Neural cell (in vitro differentiated cells): ENCODE results near the gene RGL1. TPM values are rescaled to one million over a fixed set of nuclear protein-coding genes. Genes with fewer than 3 reads are reported as not detected.

ENCODE experiments used
- H2AFZ ChIP-seq: fragments of 200-600, 300-800 bp; sonication (generic), shearing (Covaris generic); 2 replicates; pipeline ENCODE4 v1.6.0; 2014; ENCODE audit warnings: low read depth, mild to moderate bottlenecking, antibody characterized with exemption, low read length, moderate library complexity
- H3F3A ChIP-seq: fragments of 200-600 bp; shearing (Covaris generic); 2 replicates; pipeline ENCODE4 v1.6.1; 2016; ENCODE audit warnings: mild to moderate bottlenecking, moderate library complexity, mixed read lengths, antibody characterized with exemption, low read length; ENCODE audit not compliant: insufficient read depth, poor library complexity, severe bottlenecking
- H3K27ac ChIP-seq: fragments of 200-600, 300-800 bp; sonication (generic), shearing (Covaris generic); 2 replicates; pipeline ENCODE4 v1.5.1; 2014; ENCODE audit warnings: mild to moderate bottlenecking, low read length, moderate library complexity
- H3K27me3 ChIP-seq: fragments of 300-800, 200-600 bp; sonication (generic), shearing (Covaris generic); 2 replicates; pipeline ENCODE4 v1.6.0; 2014; ENCODE audit warnings: mild to moderate bottlenecking, low read depth, low read length, moderate library complexity; ENCODE audit not compliant: insufficient read depth
- H3K36me3 ChIP-seq: fragments of 300-800, 200-600 bp; sonication (generic), shearing (Covaris generic); 2 replicates; pipeline ENCODE4 v1.5.1; 2014; ENCODE audit warnings: mild to moderate bottlenecking, antibody characterized with exemption, low read length, moderate library complexity; ENCODE audit not compliant: insufficient read depth
- H3K4me2 ChIP-seq: fragments of 300-800, 200-600 bp; sonication (generic), shearing (Covaris generic); 2 replicates; pipeline ENCODE4 v1.6.0; 2014; ENCODE audit warnings: mild to moderate bottlenecking, low read length
- H3K4me3 ChIP-seq: fragments of 300-800, 200-600 bp; sonication (generic), shearing (Covaris generic); 2 replicates; pipeline ENCODE4 v1.5.1; 2014; ENCODE audit warnings: mild to moderate bottlenecking, low read length, moderate library complexity
- H3K79me2 ChIP-seq: fragments of 200-600 bp; shearing (Covaris generic); replicated peaks from 2 replicates; pipeline ENCODE4 v1.6.0; 2014; ENCODE audit warnings: mild to moderate bottlenecking, low read length, moderate library complexity; ENCODE audit not compliant: insufficient read depth
- H3K9ac ChIP-seq: fragments of 300-800, 200-600 bp; sonication (generic), shearing (Covaris generic); 2 replicates; pipeline ENCODE4 v1.6.1; 2016; ENCODE audit warnings: mild to moderate bottlenecking, low read length, mixed read lengths
- H3K9me2 ChIP-seq: fragments of 200-600 bp; shearing (Covaris generic); 2 replicates; pipeline ENCODE4 v1.6.1; 2016; ENCODE audit warnings: mild to moderate bottlenecking, low read length, mixed read lengths; ENCODE audit not compliant: insufficient read depth
- H3K9me3 ChIP-seq: fragments of 200-600, 300-800 bp; sonication (generic), shearing (Covaris generic); 2 replicates; pipeline ENCODE4 v1.6.1; 2016; ENCODE audit warnings: mild to moderate bottlenecking, mixed run types, low read length, moderate library complexity, mixed read lengths
- H4K20me1 ChIP-seq: fragments of 200-600 bp; shearing (Covaris generic); 2 replicates; pipeline ENCODE4 v1.6.1; 2016; ENCODE audit warnings: mild to moderate bottlenecking, mixed run types; ENCODE audit not compliant: insufficient read depth
- CTCF ChIP-seq: fragments of 450-650 bp; IDR thresholded peaks from 2 replicates; pipeline ENCODE4 v1.5.1; 2014; ENCODE audit warnings: antibody characterized with exemption, mild to moderate bottlenecking, moderate library complexity; ENCODE audit not compliant: poor library complexity, severe bottlenecking
- EP300 ChIP-seq: fragments of 450-650 bp; conservative IDR thresholded peaks from 2 replicates; pipeline ENCODE4 v1.6.1; 2014; ENCODE audit warnings: antibody characterized with exemption, mild to moderate bottlenecking, moderate library complexity; ENCODE audit not compliant: poor library complexity, severe bottlenecking
- EZH2 ChIP-seq: fragments of 200-600, 300-800 bp; shearing (Covaris generic), sonication (generic); IDR thresholded peaks from 2 replicates; pipeline ENCODE4 v1.6.1; 2014; ENCODE audit warnings: antibody characterized with exemption, low read length, borderline replicate concordance, mild to moderate bottlenecking; ENCODE audit not compliant: insufficient read depth, poor library complexity, severe bottlenecking
- MXI1 ChIP-seq: fragments of 450-650 bp; conservative IDR thresholded peaks from 2 replicates; pipeline ENCODE4 v1.6.1; 2014; ENCODE audit warnings: antibody characterized with exemption, mild to moderate bottlenecking; ENCODE audit not compliant: poor library complexity, severe bottlenecking
- POLR2AphosphoS5 ChIP-seq: IDR thresholded peaks from 2 replicates; pipeline ENCODE4 v1.6.1; 2012
- RAD21 ChIP-seq: fragments of 450-650 bp; conservative IDR thresholded peaks from 2 replicates; pipeline ENCODE4 v1.6.1; 2014; ENCODE audit warnings: antibody characterized with exemption, mild to moderate bottlenecking, moderate library complexity
- REST ChIP-seq: IDR thresholded peaks from 2 replicates; pipeline ENCODE4 v1.6.1; 2012; ENCODE audit warnings: borderline replicate concordance
- SMC3 ChIP-seq: fragments of 450-650 bp; conservative IDR thresholded peaks from 2 replicates; pipeline ENCODE4 v1.6.1; 2014; ENCODE audit warnings: antibody characterized with exemption, mild to moderate bottlenecking, moderate library complexity; ENCODE audit not compliant: poor library complexity
- TAF1 ChIP-seq: IDR thresholded peaks from 2 replicates; pipeline ENCODE4 v1.6.1; 2012; ENCODE audit warnings: low read depth
- polyA plus RNA-seq: library from polyadenylated mRNA; depleted of rRNA; stranded (reverse); fragments of >200 nt; gene quantifications from 2 replicates; pipeline ENCODE4 v1.2.3, GENCODE V29; 2014

The RGL1 gene
- polyA plus RNA-seq, 1 donor from 2014 or later = 14.7 TPM

DNA sequence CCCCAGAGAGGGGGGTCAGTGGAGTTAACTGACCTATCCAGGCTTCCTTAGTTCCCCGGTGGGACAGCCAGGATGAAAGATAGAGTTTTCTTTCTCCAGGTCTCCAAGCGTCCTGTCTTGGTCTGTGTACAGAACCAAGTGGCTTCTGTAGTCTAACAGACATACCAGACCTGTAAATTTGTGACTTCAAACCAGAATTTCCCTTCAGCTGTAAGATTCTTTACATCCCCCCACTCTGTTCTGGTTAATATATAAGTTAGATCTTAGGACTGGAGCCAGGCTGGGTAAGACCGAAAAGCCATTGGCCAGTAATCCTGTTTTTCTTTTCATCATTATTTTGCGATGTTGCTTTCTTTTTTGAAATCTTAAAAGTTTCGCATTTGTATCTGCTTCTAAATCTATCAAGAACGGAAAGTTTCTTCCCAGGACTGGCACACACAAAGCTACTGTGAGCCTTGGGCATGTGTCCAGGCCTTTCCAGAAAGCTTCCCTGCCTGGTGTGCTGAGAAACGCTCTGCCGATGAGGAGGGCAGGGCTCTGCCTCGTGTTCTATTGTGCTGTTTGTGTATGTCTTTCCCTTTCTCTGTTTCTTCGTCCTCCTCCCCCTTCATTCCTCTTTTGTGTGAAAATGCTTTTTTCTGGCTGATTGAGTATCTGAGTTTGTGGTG, 72.3 kb downstream of the RGL1 start:
- no peaks in the 10 kb centered on the region for H4K20me1 ChIP-seq
- H3F3A ChIP-seq = no peaks in the 10 kb centered on the region
- H3K9ac ChIP-seq = no peak overlapping the region
- no peaks in the 10 kb centered on the region for H3K79me2 ChIP-seq
- TF ChIP-seq CTCF (no peak), RAD21 (no peak), TAF1 (no peak), EZH2 (no peak), POLR2AphosphoS5 (no peak), SMC3 (no peak), MXI1 (no peak), REST (no peak), EP300 (no peak)
- H3K27ac ChIP-seq = no peak overlapping the region
- no peak overlapping the region for H3K4me2 ChIP-seq
- H3K4me3 ChIP-seq = no peak overlapping the region
- no peaks in the 10 kb centered on the region for H3K9me3 ChIP-seq
- no peaks in the 10 kb centered on the region for H3K27me3 ChIP-seq
- H2AFZ ChIP-seq = no peak overlapping the region
- H3K9me2 ChIP-seq = no peaks in the 10 kb centered on the region
- H3K36me3 ChIP-seq = no peaks in the 10 kb centered on the region

DNA sequence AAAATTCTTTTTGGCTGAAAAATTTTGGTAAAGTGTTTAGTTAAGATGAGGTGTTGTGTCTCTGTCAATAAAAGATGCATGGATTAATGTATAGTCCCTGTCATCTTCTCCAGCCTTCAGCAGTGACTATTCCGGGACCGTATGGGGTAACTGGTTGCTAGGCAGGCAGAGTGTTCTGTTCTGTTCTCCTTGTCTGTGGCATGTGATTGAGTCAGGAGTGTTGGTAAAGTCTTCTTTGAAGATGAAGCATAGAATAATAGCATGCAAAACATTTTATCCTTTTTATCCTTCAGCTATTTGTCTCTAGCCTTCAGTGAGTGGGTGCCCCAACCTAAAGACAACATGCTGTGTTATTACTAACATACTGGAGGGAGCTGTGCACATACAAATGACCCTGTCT, 74.6 kb downstream of the RGL1 start:
- no peak overlapping the region for H3K9ac ChIP-seq
- no peaks in the 10 kb centered on the region for H3K9me2 ChIP-seq
- H3K27ac ChIP-seq = no peak overlapping the region
- H3K79me2 ChIP-seq = no peaks in the 10 kb centered on the region
- H4K20me1 ChIP-seq = no peaks in the 10 kb centered on the region
- H3F3A ChIP-seq = no peaks in the 10 kb centered on the region
- H3K36me3 ChIP-seq = no peaks in the 10 kb centered on the region
- no peaks in the 10 kb centered on the region for H3K9me3 ChIP-seq
- no peaks in the 10 kb centered on the region for H3K27me3 ChIP-seq
- H3K4me3 ChIP-seq = no peak overlapping the region
- no peak overlapping the region for H3K4me2 ChIP-seq
- no peak overlapping the region for H2AFZ ChIP-seq
- no peak for TF ChIP-seq EP300
- TF ChIP-seq REST = no peak
- TF ChIP-seq MXI1 = no peak
